Subcutaneous adipose tissue (tissue), 4 donors: ENCODE data around the gene ERP27. TPM values are rescaled to one million over a fixed set of nuclear protein-coding genes. Genes with fewer than 3 reads are reported as not detected.

Experiments
- CTCF ChIP-seq: fragments of 450-650 bp; IDR thresholded peaks from one replicate; pipeline ENCODE4 v1.5.1; 2016; ENCODE audit warnings: low read depth, mild to moderate bottlenecking, control low read depth, antibody characterized with exemption, moderate library complexity
- total RNA-seq, 4 donors: library from RNA; depleted of rRNA; stranded (reverse); fragments of >200 nt; gene quantifications; one replicate each; pipeline ENCODE4 v1.1.0, GENCODE V29; 2016

Gene ERP27
- total RNA-seq, 4 donors from 2014 or later, result 0.85 to 0.94 TPM; not detected in 2

GRCh38 chr12:14953752-14954151 is 15.4 kb upstream of the ERP27 start:
- TF ChIP-seq CTCF, result no peak

- TF ChIP-seq CTCF, result no peak
Measured at GRCh38 chr12:14952299-14952921, 14.1 kb upstream of the ERP27 start.

- no peak for TF ChIP-seq CTCF
Measured at GRCh38 chr12:14951851-14952250, 13.5 kb upstream of the ERP27 start.

GRCh38 chr12:14950982-14951746 is 12.8 kb upstream of the ERP27 start:
- no peak for TF ChIP-seq CTCF

GRCh38 chr12:14950421-14950820 is 12.1 kb upstream of the ERP27 start:
- no peak for TF ChIP-seq CTCF

GRCh38 chr12:14949631-14950030 is 11.3 kb upstream of the ERP27 start:
- no peak for TF ChIP-seq CTCF

GRCh38 chr12:14948672-14949071 is 10.3 kb upstream of the ERP27 start:
- no peak for TF ChIP-seq CTCF
